ENCODE data around the gene FGGY.

DNA sequence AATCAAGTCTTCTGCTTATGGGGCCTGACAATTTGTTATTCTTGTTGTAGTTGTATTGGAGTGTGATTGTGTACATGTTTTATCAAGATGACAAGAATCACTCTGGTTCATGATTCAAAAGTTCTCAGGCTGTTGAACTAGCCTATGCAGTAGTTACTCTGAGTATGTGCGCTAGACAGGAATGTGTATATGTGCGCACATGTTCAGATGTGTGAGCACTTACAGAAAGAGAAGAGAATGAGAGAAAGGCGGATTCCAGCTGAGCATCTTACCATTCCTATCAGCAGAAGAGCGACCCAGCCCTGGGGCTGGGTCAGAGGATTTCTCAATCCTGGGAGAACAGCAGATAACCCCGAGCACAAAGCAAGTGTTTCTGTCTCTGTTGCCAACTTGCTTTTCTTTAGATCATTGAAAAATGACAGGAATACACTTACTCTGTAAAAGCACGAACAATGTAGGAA lies 407.1 kb downstream of the FGGY start:
- TF ChIP-seq CBFB (CRISPR knock-in tag; IDR thresholded peaks at IDR 0.05; ENCODE audit: low read depth) (no peak), OVOL2 (CRISPR knock-in tag; IDR thresholded peaks at IDR 0.05; ENCODE audit: borderline replicate concordance) (no peak), E2F5 (CRISPR knock-in tag; IDR thresholded peaks at IDR 0.05) (no peak), TCF7 (CRISPR knock-in tag; IDR thresholded peaks at IDR 0.05; ENCODE audit: low read depth) (no peak), NFE2L1 (CRISPR knock-in tag; IDR thresholded peaks at IDR 0.05) (no peak), NR2C2 (CRISPR knock-in tag; IDR thresholded peaks at IDR 0.05) (no peak)
- TF ChIP-seq, protein P1, sequence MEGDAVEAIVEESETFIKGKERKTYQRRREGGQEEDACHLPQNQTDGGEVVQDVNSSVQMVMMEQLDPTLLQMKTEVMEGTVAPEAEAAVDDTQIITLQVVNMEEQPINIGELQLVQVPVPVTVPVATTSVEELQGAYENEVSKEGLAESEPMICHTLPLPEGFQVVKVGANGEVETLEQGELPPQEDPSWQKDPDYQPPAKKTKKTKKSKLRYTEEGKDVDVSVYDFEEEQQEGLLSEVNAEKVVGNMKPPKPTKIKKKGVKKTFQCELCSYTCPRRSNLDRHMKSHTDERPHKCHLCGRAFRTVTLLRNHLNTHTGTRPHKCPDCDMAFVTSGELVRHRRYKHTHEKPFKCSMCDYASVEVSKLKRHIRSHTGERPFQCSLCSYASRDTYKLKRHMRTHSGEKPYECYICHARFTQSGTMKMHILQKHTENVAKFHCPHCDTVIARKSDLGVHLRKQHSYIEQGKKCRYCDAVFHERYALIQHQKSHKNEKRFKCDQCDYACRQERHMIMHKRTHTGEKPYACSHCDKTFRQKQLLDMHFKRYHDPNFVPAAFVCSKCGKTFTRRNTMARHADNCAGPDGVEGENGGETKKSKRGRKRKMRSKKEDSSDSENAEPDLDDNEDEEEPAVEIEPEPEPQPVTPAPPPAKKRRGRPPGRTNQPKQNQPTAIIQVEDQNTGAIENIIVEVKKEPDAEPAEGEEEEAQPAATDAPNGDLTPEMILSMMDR (IDR thresholded peaks at IDR 0.05), result no peak

All from WTC11 (cell line).